ENCODE measurements around the gene PPIB.
"Not testable (repeated sequence)": the region's sequence is repeated elsewhere in the genome, so short reads cannot be mapped to it uniquely, and the experiment has no call there.

Gene PPIB

DNA sequence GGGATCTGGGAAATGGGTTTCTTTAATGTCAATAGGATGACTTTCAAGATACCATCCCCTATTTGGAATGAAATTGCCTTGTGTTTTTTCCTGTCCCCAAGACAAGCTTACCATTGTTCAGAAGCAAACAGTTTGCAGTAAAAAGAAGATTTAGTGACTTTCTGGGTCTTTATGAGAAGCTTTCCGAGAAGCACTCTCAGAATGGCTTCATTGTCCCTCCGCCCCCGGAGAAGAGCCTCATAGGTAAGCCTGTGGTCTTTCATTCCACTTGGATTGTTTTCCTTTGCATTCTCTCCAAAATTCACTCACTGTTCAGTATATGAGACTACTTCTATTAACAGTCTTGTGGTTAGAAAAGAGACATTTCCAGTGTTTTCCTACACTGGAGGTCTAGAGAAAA lies 36.8 kb downstream of the PPIB start:
- TF ChIP-seq FOXA1 (IDR thresholded peaks at IDR 0.05) (no peak), NFRKB (IDR thresholded peaks at IDR 0.05) (no peak), HDGF (IDR thresholded peaks at IDR 0.05; ENCODE audit: borderline replicate concordance) (no peak), TARDBP (IDR thresholded peaks at IDR 0.05) (no peak), BHLHE40 (IDR thresholded peaks at IDR 0.05; ENCODE audit: borderline replicate concordance) (no peak)
- DNase-seq (ENCODE audit: extremely low spot score): no peak
- ChIA-PET CTCF (no interaction called here), POLR2A (no interaction called here)

- ChIA-PET POLR2A (no interaction called here), CTCF (no interaction called here)
- no peak for TF ChIP-seq FOXM1 (IDR thresholded peaks at IDR 0.05; ENCODE audit: borderline replicate concordance)
- no peak for TF ChIP-seq L3MBTL2 (conservative IDR thresholded peaks at IDR 0.05)
- no peak for TF ChIP-seq ELF4 (IDR thresholded peaks at IDR 0.05)
- no peak for TF ChIP-seq BHLHE40 (IDR thresholded peaks at IDR 0.05; ENCODE audit: borderline replicate concordance)
- no peak for TF ChIP-seq HDGF (IDR thresholded peaks at IDR 0.05; ENCODE audit: borderline replicate concordance)
- no peak for TF ChIP-seq CTBP1 (IDR thresholded peaks at IDR 0.05; ENCODE audit: borderline replicate concordance)
- no peak for TF ChIP-seq ARNT (IDR thresholded peaks at IDR 0.05)
- no peak for TF ChIP-seq FOXA1 (IDR thresholded peaks at IDR 0.05)
- TF ChIP-seq LEF1 (IDR thresholded peaks at IDR 0.05; ENCODE audit: borderline replicate concordance): no peak
- TF ChIP-seq ZNF384 (IDR thresholded peaks at IDR 0.05): no peak
- no peak for TF ChIP-seq SP1 (IDR thresholded peaks at IDR 0.05)
- TF ChIP-seq SUZ12 (IDR thresholded peaks at IDR 0.05): no peak
- TF ChIP-seq, protein P1, sequence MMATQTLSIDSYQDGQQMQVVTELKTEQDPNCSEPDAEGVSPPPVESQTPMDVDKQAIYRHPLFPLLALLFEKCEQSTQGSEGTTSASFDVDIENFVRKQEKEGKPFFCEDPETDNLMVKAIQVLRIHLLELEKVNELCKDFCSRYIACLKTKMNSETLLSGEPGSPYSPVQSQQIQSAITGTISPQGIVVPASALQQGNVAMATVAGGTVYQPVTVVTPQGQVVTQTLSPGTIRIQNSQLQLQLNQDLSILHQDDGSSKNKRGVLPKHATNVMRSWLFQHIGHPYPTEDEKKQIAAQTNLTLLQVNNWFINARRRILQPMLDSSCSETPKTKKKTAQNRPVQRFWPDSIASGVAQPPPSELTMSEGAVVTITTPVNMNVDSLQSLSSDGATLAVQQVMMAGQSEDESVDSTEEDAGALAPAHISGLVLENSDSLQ (IDR thresholded peaks at IDR 0.05): no peak
- TF ChIP-seq NFRKB (IDR thresholded peaks at IDR 0.05): no peak
- no peak for TF ChIP-seq FOXK2 (IDR thresholded peaks at IDR 0.05)
- no peak for TF ChIP-seq TARDBP (IDR thresholded peaks at IDR 0.05)
- no peak for DNase-seq (ENCODE audit: extremely low spot score)
Measured at GRCh38 chr15:64122936-64123351, 39.9 kb downstream of the PPIB start.

DNA sequence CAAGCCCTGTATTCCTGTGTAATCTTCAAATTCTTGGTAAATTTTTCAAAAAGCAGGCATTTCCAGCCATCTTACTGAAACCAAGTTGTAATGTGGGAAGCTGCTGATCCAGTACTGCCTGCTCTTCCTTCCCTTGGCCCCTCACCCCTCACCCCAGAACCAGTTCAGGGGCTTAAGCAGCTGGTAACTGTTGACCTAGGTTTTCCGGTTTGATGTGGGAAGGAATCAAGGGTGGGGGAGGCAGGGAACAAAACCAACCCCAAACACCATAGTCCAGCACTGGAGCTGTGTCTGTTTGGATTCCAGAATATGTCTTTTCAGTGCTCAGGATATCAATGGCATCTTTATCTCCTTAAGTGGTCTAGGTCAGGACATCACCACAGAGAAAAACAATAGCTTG lies 40.4 kb downstream of the PPIB start:
- TF ChIP-seq NFRKB (IDR thresholded peaks at IDR 0.05) (no peak), SP1 (IDR thresholded peaks at IDR 0.05) (no peak), L3MBTL2 (conservative IDR thresholded peaks at IDR 0.05) (no peak), ZNF384 (IDR thresholded peaks at IDR 0.05) (no peak), HDGF (IDR thresholded peaks at IDR 0.05; ENCODE audit: borderline replicate concordance) (no peak), SUZ12 (IDR thresholded peaks at IDR 0.05) (no peak), ELF4 (IDR thresholded peaks at IDR 0.05) (no peak), TARDBP (IDR thresholded peaks at IDR 0.05) (no peak), LEF1 (IDR thresholded peaks at IDR 0.05; ENCODE audit: borderline replicate concordance) (no peak), ARNT (IDR thresholded peaks at IDR 0.05) (no peak), FOXM1 (IDR thresholded peaks at IDR 0.05; ENCODE audit: borderline replicate concordance) (no peak), CTBP1 (IDR thresholded peaks at IDR 0.05; ENCODE audit: borderline replicate concordance) (no peak), BHLHE40 (IDR thresholded peaks at IDR 0.05; ENCODE audit: borderline replicate concordance) (no peak)
- TF ChIP-seq, protein P1 (IDR thresholded peaks at IDR 0.05): no peak
- CTCF ChIA-PET: no interaction called here
- no peak for DNase-seq (ENCODE audit: extremely low spot score)
- POLR2A ChIA-PET: no interaction called here

- no peak for DNase-seq (ENCODE audit: extremely low spot score)
- ChIA-PET POLR2A (no interaction called here), CTCF (no interaction called here)
- TF ChIP-seq ELF4 (IDR thresholded peaks at IDR 0.05): no peak
- no peak for TF ChIP-seq ZNF384 (IDR thresholded peaks at IDR 0.05)
- no peak for TF ChIP-seq LEF1 (IDR thresholded peaks at IDR 0.05; ENCODE audit: borderline replicate concordance)
- TF ChIP-seq TARDBP (IDR thresholded peaks at IDR 0.05): no peak
- TF ChIP-seq L3MBTL2 (conservative IDR thresholded peaks at IDR 0.05): no peak
- TF ChIP-seq, protein P1 (IDR thresholded peaks at IDR 0.05): no peak
- TF ChIP-seq FOXA1 (IDR thresholded peaks at IDR 0.05): no peak
- TF ChIP-seq SUZ12 (IDR thresholded peaks at IDR 0.05): no peak
- no peak for TF ChIP-seq HDGF (IDR thresholded peaks at IDR 0.05; ENCODE audit: borderline replicate concordance)
- TF ChIP-seq FOXM1 (IDR thresholded peaks at IDR 0.05; ENCODE audit: borderline replicate concordance): no peak
- no peak for TF ChIP-seq SP1 (IDR thresholded peaks at IDR 0.05)
- TF ChIP-seq NFRKB (IDR thresholded peaks at IDR 0.05): no peak
Measured at GRCh38 chr15:64121614-64122013, 41.2 kb downstream of the PPIB start.

GRCh38 chr15:64120322-64120721 lies 42.5 kb downstream of the PPIB start:
- DNase-seq (ENCODE audit: extremely low spot score); POLR2A ChIA-PET; CTCF ChIA-PET: not testable (repeated sequence)

DNA sequence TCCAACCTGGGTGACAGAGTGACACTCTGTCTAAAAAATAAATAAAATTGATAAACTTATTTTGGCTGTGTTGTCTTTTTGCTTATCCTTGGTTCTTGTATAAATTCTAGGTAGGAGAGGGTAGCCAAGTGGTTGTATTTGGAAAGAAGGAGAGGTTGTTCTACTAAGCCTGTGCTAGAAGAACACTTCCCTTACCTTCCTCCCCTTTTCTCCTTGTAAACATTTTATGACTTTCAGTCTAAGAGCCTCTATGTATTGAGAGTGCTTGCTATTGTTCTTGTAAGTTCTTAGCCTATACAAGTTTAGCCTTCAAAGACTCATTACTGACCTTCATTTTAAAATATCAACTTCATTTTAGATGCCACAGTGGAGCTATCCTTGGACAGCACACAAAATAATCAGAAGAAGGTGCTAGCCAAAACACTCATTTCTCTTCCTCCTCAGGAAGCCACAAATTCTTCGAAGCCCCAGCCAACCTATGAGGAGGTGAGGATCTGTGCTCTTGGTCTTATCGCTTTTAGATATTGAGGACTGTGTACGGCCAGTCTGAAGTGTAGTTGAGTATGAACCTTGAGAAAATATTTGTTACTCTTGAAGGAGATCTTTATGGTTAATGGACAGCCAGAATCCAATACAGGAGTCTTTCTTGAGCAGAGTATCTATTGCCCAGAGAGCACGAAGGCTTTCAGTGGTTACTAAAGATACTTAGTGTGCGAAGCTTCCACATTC lies 44.9 kb downstream of the PPIB start:
- no peak for DNase-seq (ENCODE audit: extremely low spot score)
- ChIA-PET POLR2A (no interaction called here), CTCF (no interaction called here)
- TF ChIP-seq FOXK2 (IDR thresholded peaks at IDR 0.05) (no peak), L3MBTL2 (conservative IDR thresholded peaks at IDR 0.05) (no peak), CTBP1 (IDR thresholded peaks at IDR 0.05; ENCODE audit: borderline replicate concordance) (no peak), ELF4 (IDR thresholded peaks at IDR 0.05) (no peak), ZNF384 (IDR thresholded peaks at IDR 0.05) (no peak), NFRKB (IDR thresholded peaks at IDR 0.05) (no peak), HDGF (IDR thresholded peaks at IDR 0.05; ENCODE audit: borderline replicate concordance) (no peak), FOXA1 (IDR thresholded peaks at IDR 0.05) (no peak), LEF1 (IDR thresholded peaks at IDR 0.05; ENCODE audit: borderline replicate concordance) (no peak), SP1 (IDR thresholded peaks at IDR 0.05) (no peak), BHLHE40 (IDR thresholded peaks at IDR 0.05; ENCODE audit: borderline replicate concordance) (no peak), ARNT (IDR thresholded peaks at IDR 0.05) (no peak), SUZ12 (IDR thresholded peaks at IDR 0.05) (no peak), FOXM1 (IDR thresholded peaks at IDR 0.05; ENCODE audit: borderline replicate concordance) (no peak)
- TF ChIP-seq, protein P1 (IDR thresholded peaks at IDR 0.05): no peak
